Hepatocyte (in vitro differentiated cells): Measurements from ENCODE around the gene UBR2.

Experiments used
- EZH2 ChIP-seq: fragments of 200-600 bp; sonication (generic); IDR thresholded peaks from 2 replicates; pipeline ENCODE4 v1.6.1; 2016; ENCODE audit warnings: antibody characterized with exemption, mild to moderate bottlenecking, borderline replicate concordance
- EZH2phosphoT487 ChIP-seq: fragments of 200-600 bp; sonication (generic); IDR thresholded peaks from one replicate; pipeline ENCODE4 v1.6.1; 2018; ENCODE audit warnings: antibody characterized with exemption, mild to moderate bottlenecking, low read depth, moderate library complexity; ENCODE audit not compliant: unreplicated experiment, severe bottlenecking
- TF ChIP-seq, protein P1 (sequence below): fragments of 200-600 bp; sonication (generic); IDR thresholded peaks from 2 replicates; pipeline ENCODE4 v1.5.1; 2016; ENCODE audit warnings: antibody characterized with exemption, mild to moderate bottlenecking; ENCODE audit not compliant: poor library complexity

DNA sequence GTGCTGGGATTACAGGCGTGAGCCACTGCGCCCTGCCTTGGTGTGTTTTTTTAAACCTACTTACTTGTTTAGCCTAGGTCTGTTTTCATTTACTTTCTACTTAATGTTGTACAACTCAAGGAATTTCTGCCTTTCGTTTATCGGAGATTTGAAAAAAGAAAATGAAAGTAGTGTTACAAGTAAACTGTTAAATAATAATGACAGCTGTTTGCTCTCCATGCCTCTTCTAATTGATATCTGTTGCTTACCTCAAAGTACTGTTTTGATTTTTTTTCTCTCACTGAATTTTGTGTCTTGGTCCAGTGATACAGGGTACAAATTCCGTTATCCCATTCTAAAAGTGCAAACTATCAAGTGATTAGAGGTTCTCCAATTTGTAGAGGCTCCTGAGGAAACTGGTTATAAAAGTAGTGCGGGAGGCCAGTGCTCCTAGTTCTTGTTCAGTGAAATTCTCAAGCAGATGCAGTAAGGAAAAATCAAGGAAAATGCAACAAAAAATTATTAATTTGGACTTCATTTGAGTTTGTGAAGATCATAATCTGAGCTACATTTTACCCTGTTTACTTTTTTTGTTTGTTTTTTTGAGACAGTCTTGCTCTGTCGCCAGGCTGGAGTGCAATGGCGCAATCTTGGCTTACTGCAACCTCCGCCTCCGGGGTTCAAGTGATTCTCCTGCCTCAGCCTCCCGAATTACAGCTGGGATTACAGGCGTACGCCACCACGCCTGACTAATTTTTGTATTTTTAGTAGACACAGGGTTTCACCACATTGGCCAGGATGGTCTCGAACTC lies 2.2 kb downstream of the UBR2 start:
- TF ChIP-seq EZH2phosphoT487 (no peak), EZH2 (no peak)
- TF ChIP-seq, protein P1, sequence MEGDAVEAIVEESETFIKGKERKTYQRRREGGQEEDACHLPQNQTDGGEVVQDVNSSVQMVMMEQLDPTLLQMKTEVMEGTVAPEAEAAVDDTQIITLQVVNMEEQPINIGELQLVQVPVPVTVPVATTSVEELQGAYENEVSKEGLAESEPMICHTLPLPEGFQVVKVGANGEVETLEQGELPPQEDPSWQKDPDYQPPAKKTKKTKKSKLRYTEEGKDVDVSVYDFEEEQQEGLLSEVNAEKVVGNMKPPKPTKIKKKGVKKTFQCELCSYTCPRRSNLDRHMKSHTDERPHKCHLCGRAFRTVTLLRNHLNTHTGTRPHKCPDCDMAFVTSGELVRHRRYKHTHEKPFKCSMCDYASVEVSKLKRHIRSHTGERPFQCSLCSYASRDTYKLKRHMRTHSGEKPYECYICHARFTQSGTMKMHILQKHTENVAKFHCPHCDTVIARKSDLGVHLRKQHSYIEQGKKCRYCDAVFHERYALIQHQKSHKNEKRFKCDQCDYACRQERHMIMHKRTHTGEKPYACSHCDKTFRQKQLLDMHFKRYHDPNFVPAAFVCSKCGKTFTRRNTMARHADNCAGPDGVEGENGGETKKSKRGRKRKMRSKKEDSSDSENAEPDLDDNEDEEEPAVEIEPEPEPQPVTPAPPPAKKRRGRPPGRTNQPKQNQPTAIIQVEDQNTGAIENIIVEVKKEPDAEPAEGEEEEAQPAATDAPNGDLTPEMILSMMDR = no peak
